OCI-LY1 (cell line): Measurements from ENCODE around the gene RUSF1.

Source experiments
- H2AFZ ChIP-seq: fragments of 200-600 bp; sonication (generic), shearing (Covaris generic); 2 replicates; pipeline ENCODE4 v1.6.0; 2014; ENCODE audit warnings: antibody characterized with exemption, mild to moderate bottlenecking, low read length
- H3F3A ChIP-seq: fragments of 200-600 bp; sonication (generic), shearing (Covaris generic); 2 replicates; pipeline ENCODE4 v1.6.0; 2014; ENCODE audit warnings: mild to moderate bottlenecking, antibody characterized with exemption, low read length, moderate library complexity; ENCODE audit not compliant: insufficient read depth
- H3K27ac ChIP-seq: fragments of 200-600 bp; sonication (generic); 2 replicates; pipeline ENCODE4 v1.5.1; 2014; ENCODE audit warnings: low read length, mixed run types, mild to moderate bottlenecking, low read depth; ENCODE audit not compliant: poor library complexity, severe bottlenecking
- H3K27me3 ChIP-seq: fragments of 200-600 bp; sonication (generic); 2 replicates; pipeline ENCODE4 v1.6.0; 2014; ENCODE audit warnings: antibody characterized with exemption, mild to moderate bottlenecking, low read length, moderate library complexity; ENCODE audit not compliant: insufficient read depth
- H3K36me3 ChIP-seq: fragments of 200-600 bp; sonication (generic); 2 replicates; pipeline ENCODE4 v1.6.1; 2014; ENCODE audit warnings: mild to moderate bottlenecking, antibody characterized with exemption, low read length, moderate library complexity, mixed read lengths; ENCODE audit not compliant: insufficient read depth
- H3K4me1 ChIP-seq: fragments of 200-600 bp; sonication (generic); 2 replicates; pipeline ENCODE4 v1.5.1; 2014; ENCODE audit warnings: mild to moderate bottlenecking, low read length, moderate library complexity; ENCODE audit not compliant: insufficient read depth, severe bottlenecking
- H3K4me2 ChIP-seq: fragments of 200-600 bp; sonication (generic), shearing (Covaris generic); 2 replicates; pipeline ENCODE4 v1.6.1; 2014; ENCODE audit warnings: low read length
- H3K4me3 ChIP-seq: fragments of 200-600 bp; sonication (generic); 2 replicates; pipeline ENCODE4 v1.5.1; 2014; ENCODE audit warnings: low read length, low read depth, mild to moderate bottlenecking, mixed read lengths; ENCODE audit not compliant: poor library complexity, severe bottlenecking
- H3K79me2 ChIP-seq: fragments of 200-600 bp; shearing (Covaris generic); 2 replicates; pipeline ENCODE4 v1.6.1; 2016; ENCODE audit warnings: mixed run types, low read length, mixed read lengths; ENCODE audit not compliant: insufficient read depth
- H3K9ac ChIP-seq: fragments of 200-600 bp; sonication (generic), shearing (Covaris generic); 2 replicates; pipeline ENCODE4 v1.6.1; 2014; ENCODE audit warnings: mild to moderate bottlenecking, low read length, mixed read lengths
- H3K9me2 ChIP-seq: fragments of 200-600 bp; sonication (generic), shearing (Covaris generic); 2 replicates; pipeline ENCODE4 v1.6.1; 2014; ENCODE audit warnings: low read depth, mild to moderate bottlenecking, low read length, mixed read lengths
- H3K9me3 ChIP-seq: fragments of 200-600 bp; shearing (Covaris generic); 2 replicates; pipeline ENCODE4 v1.6.1; 2014; ENCODE audit warnings: low read length, mixed read lengths
- H4K20me1 ChIP-seq: fragments of 200-600 bp; sonication (generic), shearing (Covaris generic); 2 replicates; pipeline ENCODE4 v1.6.0; 2016; ENCODE audit warnings: mild to moderate bottlenecking, low read length; ENCODE audit not compliant: insufficient read depth
- CTCF ChIP-seq: fragments of 200-600 bp; sonication (generic), shearing (Covaris generic); IDR thresholded peaks from 2 replicates; pipeline ENCODE4 v1.5.1; 2017; ENCODE audit warnings: mild to moderate bottlenecking, antibody characterized with exemption, low read length, moderate library complexity, mixed read lengths
- EZH2 ChIP-seq: fragments of 200-600 bp; sonication (generic), shearing (Covaris generic); IDR thresholded peaks from 2 replicates; pipeline ENCODE4 v1.8.0; 2017; ENCODE audit warnings: borderline replicate concordance, mixed run types, mild to moderate bottlenecking, antibody characterized with exemption, low read length, moderate library complexity, mixed read lengths

The RUSF1 gene

GRCh38 chr16:31466381-31466841 is 41.8 kb downstream of the RUSF1 start:
- no peak overlapping the region for H3K27ac ChIP-seq
- TF ChIP-seq CTCF: no peak
- no peak for TF ChIP-seq EZH2
- H3K4me1 ChIP-seq: no peaks in the 10 kb centered on the region
- no peaks in the 10 kb centered on the region for H3K27me3 ChIP-seq
- no peaks in the 10 kb centered on the region for H4K20me1 ChIP-seq
- H3K36me3 ChIP-seq: no peaks in the 10 kb centered on the region
- H3K9me3 ChIP-seq: no peaks in the 10 kb centered on the region
- H3K9ac ChIP-seq: no peak overlapping the region
- no peak overlapping the region for H3K4me2 ChIP-seq
- no peaks in the 10 kb centered on the region for H3F3A ChIP-seq
- H3K9me2 ChIP-seq: no peaks in the 10 kb centered on the region
- no peak overlapping the region for H2AFZ ChIP-seq
- no peaks in the 10 kb centered on the region for H3K79me2 ChIP-seq
- no peak overlapping the region for H3K4me3 ChIP-seq

- Histone ChIP-seq H2AFZ (no peak overlapping the region), H3K9me3 (no peaks in the 10 kb centered on the region), H3F3A (no peaks in the 10 kb centered on the region), H3K9me2 (no peaks in the 10 kb centered on the region), H3K36me3 (no peaks in the 10 kb centered on the region), H3K9ac (no peak overlapping the region), H3K27me3 (no peaks in the 10 kb centered on the region), H3K27ac (no peak overlapping the region), H3K4me1 (no peaks in the 10 kb centered on the region), H3K4me3 (no peak overlapping the region), H3K79me2 (no peaks in the 10 kb centered on the region), H4K20me1 (no peaks in the 10 kb centered on the region), H3K4me2 (no peak overlapping the region)
- TF ChIP-seq EZH2: no peak
- no peak for TF ChIP-seq CTCF
Measured at GRCh38 chr16:31465788-31466370, 42.3 kb downstream of the RUSF1 start.

- no peak overlapping the region for H3K4me3 ChIP-seq
- H2AFZ ChIP-seq: no peak overlapping the region
- H3K27me3 ChIP-seq: no peaks in the 10 kb centered on the region
- H3K4me1 ChIP-seq: peaks cover 7% of the 10 kb centered on the region
- H3K27ac ChIP-seq: no peak overlapping the region
- H3K79me2 ChIP-seq: no peaks in the 10 kb centered on the region
- H3F3A ChIP-seq: no peaks in the 10 kb centered on the region
- no peaks in the 10 kb centered on the region for H3K9me3 ChIP-seq
- H4K20me1 ChIP-seq: no peaks in the 10 kb centered on the region
- TF ChIP-seq EZH2: no peak
- no peak for TF ChIP-seq CTCF
- H3K36me3 ChIP-seq: no peaks in the 10 kb centered on the region
- H3K4me2 ChIP-seq: no peak overlapping the region
- H3K9ac ChIP-seq: no peak overlapping the region
- H3K9me2 ChIP-seq: no peaks in the 10 kb centered on the region
Measured at GRCh38 chr16:31464781-31465260, 43.4 kb downstream of the RUSF1 start.
